GM18519 (cell line): ENCODE measurements around the gene TTC13.

ENCODE experiments used
- ATAC-seq: cut with Tn5 transposase; IDR thresholded peaks from one replicate; pipeline ENCODE4 v1.9.1; 2021; ENCODE audit warnings: mild to moderate bottlenecking, moderate library complexity; ENCODE audit not compliant: unreplicated experiment, low FRiP score

Gene TTC13

DNA sequence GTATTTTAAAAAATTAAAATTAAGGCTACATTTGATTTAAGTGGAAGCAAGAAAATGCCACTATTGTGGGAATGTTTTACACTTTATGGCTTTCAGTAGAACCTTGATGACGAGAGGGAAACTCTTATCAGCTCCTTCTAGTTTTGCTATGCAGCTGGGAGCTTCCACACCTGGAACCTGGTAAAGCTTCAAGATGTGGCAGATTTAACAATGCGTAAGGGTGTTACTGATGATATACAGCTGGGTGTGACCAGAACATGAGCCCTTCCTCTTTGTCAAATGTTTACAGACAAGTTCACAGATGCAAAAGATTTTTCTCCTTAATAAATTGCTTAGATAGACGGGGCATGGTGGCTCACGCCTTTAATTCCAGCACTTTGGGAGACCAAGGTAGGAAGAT is 20.3 kb downstream of the TTC13 start:
- ATAC-seq: no peak

DNA sequence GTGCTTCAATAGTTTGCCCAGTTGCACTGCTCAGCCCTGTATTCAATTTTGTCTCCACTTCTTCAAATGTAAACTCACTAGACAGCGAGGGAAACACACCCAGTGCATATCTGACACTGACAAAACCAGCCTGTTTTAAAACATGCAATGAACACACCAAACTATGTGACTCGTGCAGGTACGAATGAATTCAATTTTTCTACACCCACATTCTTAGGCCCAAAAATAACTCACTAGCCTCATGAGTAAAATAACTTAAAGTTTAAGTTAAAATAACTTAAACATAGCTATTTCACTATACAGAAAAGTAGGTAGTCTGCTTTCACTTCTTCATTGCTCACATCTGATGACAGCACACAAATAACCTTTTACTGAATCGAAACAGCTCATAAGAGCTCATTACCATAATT is 21.1 kb downstream of the TTC13 start:
- peak; percentile 84 for ATAC-seq

DNA sequence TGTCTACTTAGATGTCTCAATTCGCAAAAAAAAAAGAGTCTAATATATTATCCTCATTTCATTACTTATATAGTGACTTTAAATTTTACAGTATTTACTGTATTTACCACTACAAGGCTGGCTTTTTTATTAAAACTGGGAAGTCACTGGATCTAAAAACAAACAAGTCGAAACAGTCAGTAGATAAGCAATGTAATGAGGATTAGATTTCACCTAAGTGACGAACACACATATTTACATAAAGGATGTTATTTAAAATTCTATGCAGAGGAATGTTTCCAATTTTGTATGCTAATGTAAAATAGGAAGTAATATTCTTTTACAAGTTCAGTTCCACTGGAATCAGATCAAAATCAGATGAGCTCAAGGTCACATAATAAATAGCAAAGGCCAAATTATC is 28.3 kb downstream of the TTC13 start:
- ATAC-seq: no peak

DNA sequence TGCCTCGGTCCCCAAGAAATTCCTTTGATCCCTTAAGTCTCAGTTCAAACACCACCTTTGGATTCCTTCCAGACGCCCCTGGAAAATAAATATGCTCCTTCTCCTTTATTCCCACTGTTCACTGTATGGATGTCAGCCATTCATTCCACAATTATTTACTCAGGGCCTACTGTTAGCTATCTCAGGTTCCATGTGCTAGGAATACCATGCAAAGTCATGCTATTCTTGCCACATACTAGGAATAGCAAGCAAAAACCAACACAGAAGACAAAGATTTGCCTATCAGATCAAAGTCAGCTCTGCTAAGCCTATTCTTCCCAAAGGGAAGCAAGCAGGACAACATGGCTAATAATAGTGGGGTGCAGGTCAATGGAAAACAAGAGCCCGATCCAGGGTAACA is 29.8 kb downstream of the TTC13 start:
- ATAC-seq: no peak

DNA sequence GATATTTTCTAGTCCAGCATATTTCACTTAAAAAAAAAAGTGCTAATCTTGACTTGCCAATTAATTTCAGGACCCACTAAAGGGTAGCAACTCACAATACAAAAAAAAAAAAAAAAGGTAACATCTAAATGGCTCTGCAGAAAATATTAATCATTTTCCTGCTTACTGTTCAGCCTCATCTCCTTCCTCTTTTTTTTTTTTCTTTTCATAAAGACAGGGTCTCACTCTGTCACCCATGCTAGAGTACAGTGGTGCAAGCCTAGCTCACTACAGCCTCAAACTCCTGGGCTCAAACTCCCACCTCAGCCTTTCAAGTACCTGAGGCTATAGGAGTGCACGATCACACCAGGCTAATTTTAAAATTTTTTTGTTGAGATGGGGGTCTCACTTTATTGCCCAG is 30.4 kb downstream of the TTC13 start:
- no peak for ATAC-seq

DNA sequence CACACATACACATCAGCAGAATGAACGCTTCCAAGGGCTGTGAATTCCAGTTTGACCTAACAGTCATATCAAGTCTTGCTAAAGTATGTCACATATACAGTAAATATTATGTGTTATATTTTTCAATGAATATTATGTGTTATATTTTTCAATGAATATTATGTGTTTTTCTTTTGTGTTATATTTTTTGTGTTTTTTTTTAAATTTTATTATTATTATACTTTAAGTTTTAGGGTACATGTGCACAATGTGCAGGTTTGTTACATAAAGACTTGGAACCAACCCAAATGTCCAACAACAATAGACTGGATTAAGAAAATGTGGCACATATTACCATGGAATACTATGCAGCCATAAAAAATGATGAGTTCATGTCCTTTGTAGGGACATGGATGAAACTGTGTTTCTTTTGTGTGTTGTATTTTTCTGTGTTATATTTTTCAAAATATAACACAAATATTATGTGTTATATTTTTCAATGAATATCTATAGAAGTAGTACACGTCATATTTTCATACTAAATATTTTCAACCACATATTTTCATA is 35.5 kb downstream of the TTC13 start:
- no peak for ATAC-seq

DNA sequence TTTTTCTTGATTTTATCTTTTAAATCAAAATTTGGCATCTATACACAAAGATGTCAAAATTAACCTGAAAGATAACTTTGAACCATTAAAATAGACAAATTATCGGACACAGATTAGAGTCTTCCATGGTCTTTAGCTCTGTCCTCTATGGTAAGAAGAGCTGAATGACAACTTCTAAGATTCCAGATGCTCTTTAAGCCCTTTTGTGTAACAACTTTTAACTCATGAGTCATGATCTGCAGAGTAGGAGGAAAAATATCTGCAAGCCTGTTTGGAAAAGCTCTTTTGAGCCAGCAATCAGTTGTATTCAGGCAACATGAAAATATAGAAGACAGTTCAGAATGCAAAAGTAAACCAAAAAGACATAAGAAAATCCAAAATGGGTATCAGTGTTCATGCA is 37.8 kb downstream of the TTC13 start:
- ATAC-seq: no peak

DNA sequence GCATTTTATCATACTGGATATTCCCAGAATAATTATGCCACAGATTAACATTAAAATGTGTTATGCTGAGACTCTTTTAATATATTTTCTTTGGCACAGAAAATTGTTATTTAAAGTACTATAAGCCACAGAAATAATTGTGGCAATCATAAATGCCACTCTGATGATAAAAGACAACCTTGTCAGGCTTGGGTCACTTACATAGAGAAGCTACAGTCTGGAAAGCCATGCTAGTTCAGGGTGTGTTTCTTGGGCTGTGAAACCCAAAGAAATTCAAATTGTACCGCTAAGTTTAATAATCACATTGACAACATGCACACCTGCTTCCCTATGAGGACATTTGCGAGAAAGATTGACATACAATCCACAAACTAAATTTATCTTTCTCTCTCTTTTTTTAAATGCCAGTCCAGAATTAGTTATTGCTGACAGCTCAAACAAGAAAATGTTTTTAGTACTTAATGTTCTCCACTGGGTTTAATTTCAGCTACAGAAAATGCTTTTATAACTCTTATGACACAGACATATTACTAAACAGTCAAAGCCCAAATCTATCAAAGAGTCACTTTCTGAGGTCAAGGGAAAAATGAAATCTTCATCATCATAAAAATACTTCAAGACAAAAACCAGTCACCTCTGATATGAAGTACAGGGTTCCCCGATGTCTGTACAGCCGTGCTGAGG is 38.7 kb downstream of the TTC13 start:
- no peak for ATAC-seq

DNA sequence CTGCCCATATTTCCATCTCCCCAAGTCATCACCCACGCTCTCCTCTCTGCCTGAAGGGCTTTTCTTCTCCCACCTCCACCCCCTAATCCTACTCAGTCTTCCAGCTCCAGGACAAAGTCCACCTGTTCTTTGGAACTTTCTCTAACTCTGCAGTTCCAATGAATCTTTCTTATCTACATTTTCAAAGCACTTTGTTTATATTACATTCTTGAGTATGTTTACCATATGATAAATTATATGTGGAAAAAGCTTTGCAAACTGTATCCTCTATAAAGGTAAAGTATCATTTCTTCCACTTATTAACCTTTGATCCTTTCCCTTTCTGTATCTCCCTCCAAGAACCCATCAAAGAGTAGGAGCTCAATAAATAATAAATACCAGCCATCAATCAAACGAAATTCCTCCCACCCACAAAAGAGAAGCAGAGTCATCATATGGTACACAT is 39.7 kb downstream of the TTC13 start:
- ATAC-seq: no peak

DNA sequence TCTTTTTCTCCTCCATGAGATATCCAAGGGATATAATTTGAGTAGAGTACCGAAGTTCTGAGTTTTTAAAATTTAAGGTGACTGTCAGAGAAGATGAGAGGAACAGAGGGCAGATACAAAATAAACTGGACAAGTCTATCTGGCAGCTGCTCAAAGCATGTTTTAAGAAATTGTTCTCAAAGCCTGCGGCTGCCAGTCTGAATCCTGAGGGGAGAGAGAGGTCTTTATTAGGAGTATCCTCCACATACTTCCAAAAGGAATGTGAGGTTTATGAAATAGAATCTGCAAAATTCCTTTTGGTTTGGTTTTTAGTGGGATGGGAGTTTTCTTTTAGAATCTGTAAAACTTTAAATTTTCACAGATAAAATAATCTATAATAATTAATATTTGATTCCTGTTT is 41.3 kb downstream of the TTC13 start:
- ATAC-seq: no peak

DNA sequence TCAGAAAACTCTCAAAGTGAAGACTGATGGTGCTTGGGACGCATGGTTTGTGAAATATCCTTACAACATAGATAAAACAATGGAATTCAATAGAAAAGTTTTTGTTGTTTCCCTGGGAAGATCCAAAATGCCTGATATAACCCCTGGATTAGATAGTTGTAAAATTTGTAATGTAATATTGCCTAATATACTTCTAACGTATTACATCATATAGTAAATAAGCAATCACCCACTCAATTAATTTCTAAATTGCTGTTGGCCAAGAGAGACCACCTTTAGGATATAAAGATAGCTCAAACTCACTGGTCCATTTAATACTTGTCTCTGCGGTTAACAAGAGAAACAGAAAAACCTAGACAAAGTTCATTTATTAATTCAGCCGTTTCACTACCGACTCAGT is 42.2 kb downstream of the TTC13 start:
- no peak for ATAC-seq

DNA sequence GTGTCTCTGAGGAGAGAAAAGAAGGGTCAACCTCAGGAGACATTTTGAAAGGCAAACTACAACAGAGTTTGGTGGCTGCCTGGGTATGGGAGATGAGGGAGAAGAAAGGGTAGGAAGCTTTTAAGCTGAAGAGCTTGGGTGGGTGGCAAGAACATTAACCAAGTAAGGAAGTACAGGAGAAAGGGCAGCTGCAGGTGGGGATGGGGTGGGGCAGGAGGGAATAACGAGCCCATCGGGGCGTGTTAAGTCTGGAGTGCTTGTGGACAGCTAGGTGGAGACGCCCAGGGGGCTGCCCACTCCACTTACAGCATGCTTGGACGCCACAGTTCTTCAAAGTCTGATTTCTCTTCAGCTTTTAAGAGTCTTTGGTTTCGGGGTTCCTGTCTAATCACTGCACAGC is 42.8 kb downstream of the TTC13 start:
- ATAC-seq: no peak

DNA sequence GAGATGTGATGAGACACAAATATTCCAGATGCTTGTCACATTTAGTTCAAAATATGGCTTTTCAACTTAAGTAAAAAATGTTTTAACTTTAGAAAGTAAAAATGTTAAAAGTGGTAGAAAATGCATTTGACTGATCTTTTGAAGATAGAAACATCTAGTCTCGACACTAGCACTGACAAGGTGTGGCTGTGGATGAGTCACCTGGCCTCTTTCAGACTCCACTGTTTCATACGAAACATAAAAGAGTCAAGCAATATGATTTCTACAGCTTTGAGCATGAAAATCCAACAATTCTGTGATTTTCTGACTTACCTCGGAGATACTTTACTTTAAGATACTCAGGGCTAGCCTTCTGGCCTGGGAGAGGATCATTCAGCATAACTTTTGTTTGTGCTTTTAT is 47.7 kb downstream of the TTC13 start:
- ATAC-seq: no peak

DNA sequence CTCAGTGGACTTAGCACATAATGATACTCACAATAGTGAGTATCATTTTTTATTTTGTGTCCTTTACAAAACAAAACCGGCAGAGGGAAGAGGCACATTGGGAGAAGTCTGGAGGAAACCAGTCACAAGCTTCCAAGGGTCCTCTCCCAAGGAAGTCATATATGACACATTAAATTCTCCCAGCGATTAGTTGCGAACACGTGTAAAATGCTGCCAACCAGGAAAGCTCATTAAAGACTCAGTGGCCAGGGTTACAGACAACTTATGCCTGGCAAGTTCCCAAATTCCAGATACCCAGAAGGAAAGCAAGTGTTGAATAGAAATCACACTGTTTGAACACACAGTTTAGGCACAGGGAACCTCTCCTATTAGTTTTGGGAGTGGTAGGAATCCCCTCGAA is 52.5 kb downstream of the TTC13 start:
- ATAC-seq: no peak

DNA sequence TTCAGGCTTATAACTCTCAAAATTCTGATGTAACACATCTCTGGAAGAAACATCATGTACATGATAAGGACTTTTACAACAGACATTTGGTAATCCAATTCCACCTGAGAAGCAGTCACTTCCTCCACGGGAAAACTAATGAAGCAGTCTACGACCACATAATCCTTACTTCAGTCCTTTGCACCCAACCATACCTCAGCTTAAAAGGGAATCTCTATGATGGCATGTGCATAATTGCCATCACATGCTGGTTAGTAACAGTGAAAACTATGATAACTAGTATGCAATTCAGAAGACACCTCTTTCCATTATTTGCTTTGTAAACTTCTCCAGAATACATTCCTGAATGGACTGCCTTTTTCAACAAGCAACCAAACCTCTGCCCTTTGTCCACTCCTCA is 53.1 kb downstream of the TTC13 start:
- no peak for ATAC-seq

DNA sequence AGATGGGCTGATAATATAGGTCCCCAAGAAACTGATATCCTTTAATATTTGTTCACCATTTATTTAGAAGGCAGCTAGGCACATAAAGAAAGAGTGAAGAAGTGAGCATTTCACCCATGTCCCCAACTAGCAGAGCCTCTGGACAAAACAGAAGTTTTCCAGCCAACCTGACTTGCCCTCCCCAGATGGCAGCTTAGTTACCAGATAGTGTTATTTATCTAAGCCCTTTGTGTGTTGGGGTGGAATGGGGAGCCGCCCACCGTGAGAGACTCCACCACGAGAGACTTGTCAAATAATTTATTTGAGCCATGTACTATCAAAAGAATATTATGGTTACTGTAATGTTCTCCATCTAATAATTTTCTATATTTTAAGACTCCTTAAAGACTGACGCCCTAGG is 55.5 kb downstream of the TTC13 start:
- no peak for ATAC-seq

DNA sequence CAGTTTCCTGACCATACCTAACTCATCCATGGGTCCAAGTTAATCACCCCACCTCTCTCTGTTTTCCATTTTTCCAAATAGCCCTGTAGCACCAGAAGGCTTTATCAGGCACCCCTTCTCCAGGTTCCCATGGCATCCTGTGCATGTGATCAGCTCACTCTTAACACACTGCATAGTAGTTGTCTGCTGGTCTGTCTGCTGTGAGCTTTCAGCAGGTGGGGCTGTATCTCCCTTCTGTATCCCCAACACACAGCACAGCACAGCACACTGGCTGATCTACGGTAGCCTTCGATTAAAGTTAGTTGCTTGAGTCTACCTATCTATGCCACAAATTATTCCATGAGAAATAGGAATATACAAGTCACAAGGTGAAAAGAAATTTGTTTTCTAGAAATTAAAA is 56.0 kb downstream of the TTC13 start:
- ATAC-seq: no peak

DNA sequence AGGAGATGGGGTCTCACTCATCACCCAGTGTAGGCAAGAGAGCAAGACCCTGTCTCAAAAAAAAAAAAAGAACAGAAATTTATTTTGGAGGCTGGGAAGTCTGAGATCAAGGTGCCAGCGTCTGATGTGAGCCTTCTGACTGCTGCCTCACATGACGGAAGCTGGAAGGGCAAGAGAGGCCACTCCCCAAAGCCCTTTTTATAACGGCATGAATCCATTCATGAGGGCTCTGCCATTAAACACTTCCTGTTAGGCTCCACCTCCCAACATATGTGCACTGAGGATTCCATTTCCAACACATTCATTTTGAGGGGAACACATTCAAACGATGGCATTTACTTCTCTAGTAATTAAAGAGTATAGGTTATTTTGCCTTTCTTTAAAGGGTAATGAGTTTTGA is 59.5 kb downstream of the TTC13 start:
- no peak for ATAC-seq

DNA sequence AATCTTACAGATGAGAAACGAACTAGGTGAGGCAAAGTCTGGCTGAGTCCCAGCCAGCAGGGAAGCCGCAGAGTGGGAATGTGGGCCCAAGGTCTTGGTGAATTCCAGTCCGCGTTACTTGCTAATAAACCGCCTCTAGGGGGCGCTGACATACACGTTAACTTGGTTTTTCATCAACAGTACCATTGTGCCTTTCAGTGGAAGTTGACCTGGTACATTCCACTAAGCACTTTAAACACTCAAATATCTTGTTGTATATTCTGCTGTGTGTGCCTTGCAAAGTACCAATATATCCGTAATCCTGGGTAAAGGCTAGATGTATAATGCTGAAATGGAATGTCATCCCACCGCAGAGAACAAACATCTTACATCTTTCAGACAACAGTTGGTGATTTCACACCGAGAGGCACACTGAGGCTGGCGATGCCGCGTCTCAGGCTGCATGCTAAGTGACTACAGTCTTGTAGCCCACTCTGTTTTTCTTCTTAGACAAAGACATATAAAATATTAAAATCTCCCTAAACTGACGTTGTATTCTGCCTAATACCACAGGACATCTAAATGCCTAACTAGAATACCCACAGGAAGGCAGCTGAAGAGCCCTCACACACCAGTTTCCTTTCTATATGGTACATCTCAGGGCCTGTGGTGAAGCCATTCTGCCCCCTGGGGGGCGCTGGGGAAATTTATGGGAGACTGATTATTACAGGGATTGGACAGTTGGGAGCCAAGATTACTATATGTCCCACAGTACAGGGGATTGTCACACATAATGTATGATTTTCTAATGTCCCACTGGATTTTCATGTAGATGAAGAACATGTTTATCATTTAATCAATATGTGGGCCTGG is 61.2 kb downstream of the TTC13 start:
- ATAC-seq: no peak

DNA sequence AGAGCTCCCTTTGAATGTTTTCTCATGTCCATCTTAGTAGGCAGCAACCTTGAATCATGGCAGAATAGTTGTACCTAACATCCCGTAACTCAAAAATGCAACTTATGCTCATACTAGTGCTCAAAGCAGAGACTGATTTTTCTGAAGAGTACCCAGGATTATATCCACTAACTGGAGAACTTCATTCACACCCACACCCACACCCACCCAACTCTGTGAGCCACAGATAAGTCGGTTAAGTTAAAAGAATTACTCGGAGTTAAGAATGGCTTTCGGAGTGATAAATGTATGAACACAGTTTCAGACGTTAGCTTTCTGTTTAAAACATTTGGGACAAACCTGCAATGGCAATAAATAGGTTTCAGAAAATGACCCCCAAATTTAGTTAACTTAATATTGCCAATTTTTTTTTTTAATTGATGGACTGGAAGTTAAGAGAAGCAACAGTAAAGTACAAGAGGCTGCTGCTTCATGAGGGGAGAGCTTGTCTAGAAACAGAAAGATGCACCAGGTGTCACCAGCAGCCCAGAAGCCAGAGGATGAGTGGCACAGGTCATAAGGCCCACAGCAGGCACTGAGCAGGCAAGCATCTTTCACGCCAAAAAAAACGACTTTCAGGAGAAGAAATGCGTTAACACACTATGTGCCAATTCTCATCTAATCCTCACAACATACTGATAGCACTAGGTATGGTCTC is 61.9 kb downstream of the TTC13 start:
- ATAC-seq: no peak

DNA sequence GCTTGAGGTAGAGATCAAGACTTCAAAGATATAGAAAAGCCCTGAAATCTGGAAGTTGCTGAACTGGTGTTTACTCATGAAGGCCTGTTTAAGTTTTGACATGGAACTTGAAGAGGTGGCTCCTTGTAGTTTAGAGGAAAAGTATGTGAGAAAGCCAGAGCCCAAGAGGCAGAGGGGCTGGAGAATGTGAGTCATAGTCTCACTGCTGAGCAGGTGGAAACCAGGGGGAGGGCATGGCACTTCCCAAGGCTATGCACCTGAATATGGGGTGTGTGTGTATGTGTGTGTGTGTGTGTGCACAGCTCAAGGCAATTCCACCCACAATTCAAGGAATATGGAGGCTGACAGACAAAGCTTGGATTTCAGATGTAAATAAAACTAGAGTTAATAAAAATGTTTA is 63.6 kb downstream of the TTC13 start:
- ATAC-seq: no peak
